HG03520 (cell line): ENCODE measurements around the gene SDHB.
A peak's percentile ranks its signal among the peaks of the same experiment; 100 is the strongest.

Source experiments
- ATAC-seq: cut with Tn5 transposase; IDR thresholded peaks from one replicate; pipeline ENCODE4 v1.9.1; 2021; ENCODE audit warnings: mild to moderate bottlenecking, moderate library complexity; ENCODE audit not compliant: unreplicated experiment

Gene SDHB

DNA sequence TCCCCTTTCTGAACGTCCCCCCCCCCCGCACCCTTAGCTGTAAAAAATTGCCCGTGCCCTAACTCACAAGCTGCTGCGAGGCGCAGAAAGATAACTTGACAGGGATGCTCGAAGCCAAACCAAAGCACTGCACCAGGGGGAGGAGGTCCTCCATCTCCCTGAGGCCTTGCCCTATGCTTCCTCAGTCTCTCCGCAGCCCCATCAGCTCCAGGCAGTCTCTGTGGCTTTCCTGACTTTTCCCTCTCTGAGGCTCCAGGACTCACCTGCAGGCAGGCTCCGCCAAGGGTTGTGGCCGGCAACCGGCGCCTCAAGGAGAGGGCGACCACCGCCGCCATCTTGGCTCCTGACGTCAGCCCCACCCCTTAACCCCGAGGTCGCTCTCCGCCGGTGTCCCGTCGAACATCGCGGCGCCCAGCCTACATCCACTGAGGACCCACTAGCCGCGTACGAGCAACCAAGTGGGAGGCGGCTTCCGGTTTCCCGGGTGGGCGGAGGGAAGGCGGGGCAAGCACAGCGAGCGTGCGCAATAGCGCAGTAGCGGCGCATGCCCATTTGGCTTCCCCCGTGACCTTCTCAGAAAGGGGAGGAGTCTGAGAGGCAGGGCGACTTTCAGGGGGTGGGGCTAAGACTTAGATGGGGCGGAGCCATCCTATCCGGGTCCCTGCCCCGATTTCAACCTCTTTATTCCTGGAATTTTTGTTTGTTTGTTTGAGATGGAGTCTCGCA lies at the start of gene SDHB:
TSS of gene SDHB (minus strand) at position 348 of the 726 bp plus-strand sequence. CDS start at position 335, 13 bp downstream.
- peak; percentile 94 for ATAC-seq

DNA sequence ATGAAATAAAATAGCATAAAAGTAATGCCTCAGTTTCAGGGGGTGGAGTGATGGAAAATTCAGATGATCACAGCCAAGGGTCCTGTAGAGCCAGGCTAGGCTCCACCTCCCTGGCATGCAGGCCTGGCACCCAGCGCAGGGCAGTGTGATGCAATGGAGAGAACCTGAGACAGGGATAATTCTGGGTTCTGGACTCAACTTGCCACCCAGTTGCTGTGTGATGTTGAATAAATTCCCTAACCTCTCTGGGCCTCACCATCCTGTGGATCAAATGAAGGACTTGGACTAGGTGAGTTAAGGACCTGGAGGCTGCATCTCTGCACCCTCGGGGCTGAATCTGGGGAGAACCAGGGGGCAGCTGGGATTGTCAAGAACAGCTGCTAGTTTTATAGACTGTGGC lies 48.4 kb upstream of the SDHB start:
- no peak for ATAC-seq

DNA sequence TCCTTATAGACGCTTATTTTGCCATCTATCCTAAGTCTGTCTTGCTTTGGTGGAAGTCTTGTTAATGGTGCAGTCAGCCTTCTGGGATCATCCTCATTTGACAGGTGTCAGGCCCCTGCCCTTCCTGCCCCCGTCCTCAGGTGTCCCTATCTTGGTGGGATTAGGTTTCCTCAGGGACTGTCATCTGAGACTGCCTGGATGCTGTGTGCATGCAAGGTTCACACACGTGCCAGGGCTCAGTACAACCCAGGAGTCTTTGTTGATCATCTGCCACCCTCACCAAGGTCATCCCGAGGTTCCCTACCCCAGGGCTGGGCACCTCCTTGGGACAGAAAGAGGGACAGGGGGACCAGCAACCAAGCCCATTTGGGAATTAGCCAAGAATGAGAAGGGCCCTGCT lies 47.4 kb upstream of the SDHB start:
- no peak for ATAC-seq

DNA sequence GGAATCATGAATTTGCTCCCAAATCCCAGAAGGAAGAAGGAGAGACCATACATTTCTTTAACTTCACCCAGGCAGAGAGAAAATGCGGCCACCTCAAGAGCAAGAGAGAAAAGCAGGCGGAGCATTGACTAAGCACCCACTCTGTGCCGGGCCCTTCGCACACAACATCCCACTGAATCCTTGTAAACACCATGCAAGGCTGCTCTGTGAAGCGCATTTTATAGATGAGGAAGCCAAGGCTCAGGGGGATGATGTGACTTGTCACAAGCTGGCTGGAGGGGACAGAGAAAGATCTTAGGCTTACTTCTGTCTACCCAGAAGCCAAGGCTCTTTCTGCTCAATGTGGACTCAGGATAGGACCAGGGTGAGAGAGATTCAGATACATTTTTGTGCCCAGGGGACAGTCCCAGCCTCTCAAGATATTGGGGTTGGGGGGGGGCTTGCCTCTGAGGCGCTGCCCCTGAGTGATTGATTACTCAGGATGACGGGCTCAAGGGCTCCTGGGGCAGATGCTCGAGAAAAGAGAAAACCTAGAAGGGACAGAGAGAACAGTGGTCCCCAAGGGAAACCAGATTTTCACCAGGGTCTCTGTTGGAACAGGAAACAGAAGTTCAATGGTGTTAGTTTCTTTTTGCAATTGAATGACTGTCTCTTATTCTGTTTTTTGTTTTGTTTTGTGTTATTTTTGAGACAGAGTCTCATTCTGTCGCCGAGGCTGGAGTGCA lies 45.9 kb upstream of the SDHB start:
- ATAC-seq: no peak

DNA sequence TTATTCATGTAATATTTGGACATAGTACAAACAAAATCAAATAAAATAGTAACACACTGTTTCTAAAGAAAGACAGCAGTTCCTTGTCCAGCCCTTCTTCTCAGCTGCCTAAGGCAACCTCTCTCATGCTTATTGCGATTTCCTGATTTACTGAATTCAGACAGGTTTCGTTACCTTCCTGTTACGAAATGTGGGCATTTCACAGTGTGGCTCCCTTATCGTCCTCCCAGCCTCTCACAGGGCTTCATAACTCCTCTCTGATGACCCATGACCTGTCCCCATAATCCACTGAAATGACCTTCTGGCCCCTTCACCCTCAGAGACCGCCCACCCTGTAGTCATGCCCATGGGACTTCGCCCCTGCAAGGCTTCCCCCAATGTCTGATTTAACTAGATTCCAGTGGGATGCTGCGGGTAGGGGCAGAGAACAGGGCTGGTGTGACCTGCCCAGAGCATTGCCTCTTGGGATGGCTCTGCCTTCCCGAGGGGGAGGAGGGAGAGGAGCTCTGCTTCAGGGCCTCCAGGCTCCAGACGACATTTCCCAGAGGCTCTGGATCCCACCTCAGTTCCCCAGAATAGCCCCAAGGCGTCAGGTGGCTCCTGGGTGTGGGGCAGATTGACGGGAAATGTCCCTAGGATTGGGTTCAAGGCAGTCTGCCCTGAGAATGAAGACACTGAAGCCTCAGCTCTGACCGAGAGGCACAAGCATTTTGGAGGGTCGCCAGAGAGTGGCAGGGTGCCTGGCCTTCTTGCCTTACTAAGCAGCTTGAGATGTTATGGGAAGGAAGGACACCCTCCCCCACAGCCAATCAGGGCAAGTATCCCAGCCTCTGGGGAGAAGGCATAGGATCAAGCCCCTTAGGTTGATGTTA lies 44.9 kb upstream of the SDHB start:
- ATAC-seq: no peak

DNA sequence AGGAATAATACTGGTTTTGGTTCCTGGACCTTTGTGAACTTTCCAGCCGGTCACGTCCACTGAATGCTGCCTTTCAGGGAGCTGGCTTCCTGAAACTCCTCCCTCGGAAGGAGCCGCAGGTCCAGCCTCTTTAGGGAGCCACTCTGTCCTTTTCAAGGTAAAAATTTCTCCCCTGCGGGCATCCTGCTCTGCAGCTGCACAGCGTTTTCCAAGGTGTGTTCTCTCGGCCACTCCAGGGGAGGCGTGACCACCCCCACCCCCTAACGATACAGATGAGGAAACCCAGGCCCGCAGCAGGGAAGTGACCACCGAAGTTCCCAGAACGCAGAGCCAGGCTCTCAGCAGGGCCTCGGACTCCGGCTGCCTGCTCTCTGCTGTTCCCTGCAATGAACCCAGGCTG lies 44.0 kb upstream of the SDHB start:
- no peak for ATAC-seq

DNA sequence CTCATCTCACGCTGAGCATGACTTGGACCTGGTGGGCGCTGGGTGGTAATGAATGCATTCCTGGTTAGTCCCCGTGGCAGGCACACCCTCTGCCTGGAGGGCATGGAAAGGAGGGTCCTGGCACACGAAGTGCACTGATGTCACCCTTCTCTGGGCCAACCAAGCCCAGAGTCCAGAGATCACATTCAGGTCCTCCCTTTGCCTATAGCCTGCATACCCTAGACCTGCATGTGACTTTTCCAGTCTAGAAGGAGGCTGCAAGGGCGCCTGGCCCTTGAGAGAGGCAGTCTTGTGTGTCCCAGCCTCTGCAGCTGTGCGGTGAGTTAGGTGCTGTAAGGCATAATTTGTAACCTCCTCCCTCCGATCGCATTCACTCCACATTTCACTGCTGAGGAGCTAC lies 43.3 kb upstream of the SDHB start:
- no peak for ATAC-seq

DNA sequence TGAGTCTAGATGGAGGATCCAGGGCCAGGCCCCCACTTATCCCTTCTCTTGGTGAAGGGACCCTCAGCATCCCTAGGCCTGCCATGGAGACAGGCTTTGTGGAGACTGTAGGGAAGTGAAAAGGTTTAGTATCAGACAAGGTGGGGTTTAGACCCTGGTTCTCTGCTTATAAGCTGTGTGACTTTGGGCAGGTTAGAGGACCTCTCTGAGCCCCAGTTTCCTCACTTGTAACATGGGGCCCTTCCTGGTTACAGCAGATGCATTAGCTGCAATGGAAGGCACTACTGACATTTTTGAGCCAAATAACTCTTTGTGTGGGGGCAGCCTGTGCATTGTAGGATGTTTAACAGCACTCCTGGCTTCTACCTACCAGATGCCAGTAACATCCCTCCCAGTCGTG lies 42.8 kb upstream of the SDHB start:
- ATAC-seq: no peak

DNA sequence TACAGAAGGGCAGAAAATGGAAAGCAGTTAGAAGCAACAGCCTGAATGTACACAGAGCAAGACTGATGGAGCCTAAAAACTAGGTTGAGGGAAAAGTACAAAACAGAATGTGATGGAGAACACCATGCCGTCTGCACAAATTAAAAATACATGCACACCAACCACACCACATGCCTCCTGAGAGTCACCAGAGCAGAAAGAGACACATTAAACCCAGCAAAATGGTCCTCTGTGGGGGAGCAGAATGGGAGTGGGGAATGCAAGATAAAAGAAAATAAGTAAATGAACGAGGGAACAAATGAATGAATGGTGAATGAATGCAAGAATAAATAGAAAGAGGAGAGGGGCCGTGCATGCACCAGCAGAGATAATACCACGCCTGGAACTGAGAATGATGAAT lies 41.3 kb upstream of the SDHB start:
- no peak for ATAC-seq

DNA sequence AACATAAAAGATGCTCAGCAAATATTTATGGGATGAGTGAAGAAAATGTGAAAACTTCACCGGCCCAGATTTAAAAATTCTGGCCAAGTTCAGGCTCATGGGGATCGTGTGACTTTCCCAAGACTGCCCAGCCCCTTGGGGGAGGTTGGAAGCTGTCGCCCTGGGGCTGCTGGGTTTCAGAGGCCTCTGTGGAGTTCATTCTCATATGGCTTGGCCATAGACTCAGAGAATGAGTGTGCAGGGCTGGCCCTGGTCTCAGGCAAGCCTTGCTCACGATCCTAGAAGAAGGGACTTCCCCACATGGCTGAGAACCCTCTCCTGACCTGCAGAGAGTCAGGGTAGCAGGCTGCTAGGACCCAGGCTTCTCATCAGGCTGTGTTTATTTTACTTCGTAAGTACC lies 40.8 kb upstream of the SDHB start:
- ATAC-seq: peak; percentile 80

DNA sequence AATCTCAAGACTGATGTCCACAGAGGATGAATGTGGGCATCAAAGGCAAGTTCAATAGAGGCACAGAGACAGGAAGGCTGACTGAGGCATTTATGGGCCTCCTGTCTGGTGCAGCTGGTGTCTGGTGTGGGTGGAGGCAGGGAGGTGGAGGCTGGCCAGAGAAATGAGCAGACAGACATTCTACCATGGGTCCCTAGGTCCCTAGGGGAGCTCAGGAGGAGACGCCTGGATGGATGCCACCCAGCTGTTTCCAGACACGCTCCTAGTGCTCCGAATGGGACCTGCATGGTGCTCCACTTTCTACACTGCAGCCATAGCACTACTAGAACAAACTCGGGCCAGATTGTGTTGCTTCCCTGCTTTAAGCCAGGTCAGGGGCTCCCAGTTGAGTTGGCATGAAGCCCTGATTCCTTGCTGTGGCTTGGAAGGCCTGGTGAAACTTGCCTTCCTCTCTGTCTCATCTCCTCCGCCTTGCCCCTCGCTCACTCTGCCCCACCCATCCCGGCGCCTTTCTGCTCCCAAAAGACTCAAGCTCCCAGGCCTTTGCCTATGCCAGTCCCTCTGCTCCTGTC lies 40.1 kb upstream of the SDHB start:
- ATAC-seq: no peak

DNA sequence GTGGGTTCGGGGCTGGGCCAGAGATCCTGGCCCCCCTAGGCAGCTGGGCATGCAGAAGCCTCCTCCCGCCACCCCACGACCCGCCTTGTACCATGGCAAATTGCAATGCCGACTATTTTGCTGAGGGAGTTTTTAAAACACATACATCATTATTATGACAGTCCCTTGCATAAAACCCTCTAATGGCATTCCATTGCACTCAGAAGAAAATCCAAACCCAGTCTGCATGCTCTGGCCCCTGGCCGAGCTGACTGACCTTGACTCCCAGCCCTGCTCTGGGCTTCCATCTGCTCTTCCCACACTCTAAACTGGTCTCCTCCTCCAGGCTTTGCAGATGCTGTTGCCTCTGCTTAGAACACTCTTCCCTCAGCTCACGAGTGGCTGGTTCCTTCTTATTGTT lies 37.4 kb upstream of the SDHB start:
- ATAC-seq: no peak

DNA sequence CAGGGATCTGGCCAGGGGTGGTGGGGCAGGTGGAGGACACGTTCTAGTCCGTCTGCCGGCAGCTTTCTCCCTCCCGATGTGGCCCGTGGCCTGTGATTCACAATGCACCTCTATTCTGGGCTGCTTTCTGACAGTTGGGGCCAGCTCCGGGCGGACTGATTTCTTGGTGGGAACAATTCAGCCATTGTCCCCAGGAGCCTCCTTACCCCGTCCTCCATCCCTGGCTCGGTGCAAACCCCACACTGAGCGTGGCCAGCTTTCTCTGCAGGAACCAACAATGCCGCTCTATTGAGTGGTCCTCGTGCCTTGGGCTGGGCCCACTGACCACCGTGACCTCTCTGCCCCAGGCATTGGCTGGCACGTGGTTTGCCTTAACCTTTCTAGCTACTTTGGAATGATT lies 35.7 kb upstream of the SDHB start:
- ATAC-seq: no peak

DNA sequence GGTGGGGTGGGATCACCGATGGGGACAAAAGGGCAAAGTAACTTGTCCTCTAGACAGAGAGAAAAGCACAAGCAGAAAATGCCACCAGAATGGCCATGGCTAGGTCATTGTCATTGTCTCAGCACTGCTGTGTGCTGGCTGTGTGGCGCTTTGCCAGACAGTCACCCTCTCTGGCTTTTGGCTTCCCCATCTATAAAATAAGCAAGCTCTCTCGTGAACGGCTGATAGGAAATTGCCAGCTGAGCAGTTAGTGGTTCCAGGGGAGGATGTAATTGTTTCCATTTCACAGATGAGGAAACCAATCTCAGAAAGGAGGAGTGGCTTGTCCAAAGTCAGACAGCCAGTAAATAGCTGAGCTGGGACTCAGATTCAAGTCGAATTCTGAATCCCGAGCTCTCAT lies 32.9 kb upstream of the SDHB start:
- no peak for ATAC-seq

DNA sequence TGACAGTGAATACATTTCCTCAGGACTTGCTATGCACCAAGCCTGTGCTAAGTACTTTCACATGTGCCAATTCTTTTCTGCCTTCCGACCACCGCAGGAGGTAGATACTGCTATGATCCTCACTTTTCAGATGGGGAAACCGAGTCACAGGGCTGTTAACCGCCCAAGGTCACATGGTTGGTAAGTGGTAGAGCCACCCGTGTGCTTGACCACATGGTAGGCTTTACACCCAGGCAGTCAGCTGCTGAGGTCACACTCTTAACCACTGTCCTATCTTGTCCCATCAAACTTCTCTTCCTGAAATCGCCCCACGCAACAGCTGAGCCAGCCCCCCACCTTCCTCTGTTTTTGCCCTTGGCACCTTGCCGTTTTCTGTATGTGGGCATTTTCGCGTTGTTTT lies 31.0 kb upstream of the SDHB start:
- no peak for ATAC-seq

DNA sequence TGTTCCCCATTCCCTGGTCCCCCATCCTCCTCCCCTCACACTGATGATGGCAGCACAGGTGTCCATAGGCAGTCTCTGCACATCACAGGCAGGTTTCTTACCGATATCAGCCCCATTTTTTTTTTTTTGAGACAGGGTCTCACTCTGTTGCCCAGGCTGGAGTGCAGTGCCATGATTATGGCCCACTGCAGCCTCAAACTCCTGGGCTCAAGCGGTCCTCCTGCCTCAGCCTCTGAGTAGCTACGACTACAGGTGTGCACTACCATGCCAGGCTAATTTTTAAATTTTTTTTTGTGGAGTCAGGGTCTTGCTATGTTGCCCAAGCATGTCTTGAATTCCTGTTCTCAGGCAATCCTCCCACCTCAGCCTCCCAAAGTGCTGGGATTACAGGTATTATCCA lies 28.9 kb upstream of the SDHB start:
- ATAC-seq: no peak

DNA sequence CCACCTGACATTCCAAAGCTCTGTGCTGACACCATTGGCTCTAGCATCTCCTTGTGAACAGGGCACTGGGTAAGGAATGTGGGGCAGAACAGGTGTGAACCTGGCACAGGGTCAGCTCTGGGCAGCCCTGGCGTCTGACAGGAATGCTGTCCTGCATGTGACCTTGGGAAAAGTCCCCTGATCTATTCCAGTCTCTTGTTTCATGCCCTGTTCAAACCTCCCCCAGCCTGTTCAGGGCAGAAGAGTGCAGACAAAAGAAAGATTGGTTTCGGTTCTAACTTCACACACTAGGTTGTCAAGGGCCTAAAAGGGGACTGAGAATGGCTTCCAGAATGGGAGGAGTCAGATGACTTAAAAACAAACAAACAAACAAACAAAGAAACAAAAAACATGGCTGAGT lies 27.6 kb upstream of the SDHB start:
- ATAC-seq: no peak

DNA sequence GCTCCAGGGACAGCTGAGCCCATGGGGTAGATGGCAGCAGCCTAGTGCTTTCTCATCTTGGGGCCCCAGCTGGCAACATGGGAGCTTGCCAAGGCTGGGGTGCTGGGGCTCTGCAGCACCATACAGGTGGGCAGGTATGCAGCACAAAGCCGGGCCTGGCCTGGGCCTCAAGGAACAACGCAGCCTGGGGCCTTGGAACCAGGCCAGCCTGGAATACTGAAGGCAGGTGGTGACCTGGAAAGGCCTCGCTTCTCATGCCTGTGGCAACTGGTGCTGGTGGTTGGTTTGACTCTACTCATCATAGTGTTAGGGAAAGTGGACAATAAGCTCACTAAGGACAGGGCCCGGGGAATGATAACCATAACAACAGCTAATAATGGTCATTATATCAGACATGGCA lies 27.0 kb upstream of the SDHB start:
- no peak for ATAC-seq

DNA sequence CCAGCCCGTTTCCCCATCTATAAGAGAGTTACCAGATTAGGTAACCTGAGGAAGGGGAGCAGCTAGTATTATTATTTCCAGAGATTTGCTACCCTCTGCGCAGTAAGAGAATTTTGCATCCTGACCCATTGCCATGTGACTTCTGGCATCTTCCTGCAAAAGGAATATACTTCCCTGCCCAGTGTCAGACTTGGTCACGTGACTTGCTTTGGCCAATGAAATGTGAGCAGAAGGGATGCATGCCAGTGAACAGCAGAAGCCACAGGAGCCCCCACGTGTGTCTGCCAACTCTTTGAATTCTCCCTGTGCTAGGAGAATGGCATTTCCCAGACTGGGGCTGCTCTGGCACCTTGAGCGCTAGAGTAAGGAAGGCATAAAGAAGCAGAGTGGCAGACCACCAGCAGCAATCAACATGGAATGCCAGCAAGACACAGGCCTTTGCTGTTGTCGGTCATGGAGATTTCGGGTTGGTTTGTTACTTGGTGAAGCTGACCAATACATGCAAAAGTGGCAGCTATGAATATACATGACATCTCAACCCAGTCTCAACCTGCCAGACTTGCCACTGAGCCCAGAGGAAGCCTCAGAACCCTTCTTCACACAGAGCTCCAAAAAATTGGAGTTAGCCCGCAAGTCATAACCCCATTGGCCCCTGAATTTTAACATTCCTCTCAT lies 26.4 kb upstream of the SDHB start:
- ATAC-seq: no peak

DNA sequence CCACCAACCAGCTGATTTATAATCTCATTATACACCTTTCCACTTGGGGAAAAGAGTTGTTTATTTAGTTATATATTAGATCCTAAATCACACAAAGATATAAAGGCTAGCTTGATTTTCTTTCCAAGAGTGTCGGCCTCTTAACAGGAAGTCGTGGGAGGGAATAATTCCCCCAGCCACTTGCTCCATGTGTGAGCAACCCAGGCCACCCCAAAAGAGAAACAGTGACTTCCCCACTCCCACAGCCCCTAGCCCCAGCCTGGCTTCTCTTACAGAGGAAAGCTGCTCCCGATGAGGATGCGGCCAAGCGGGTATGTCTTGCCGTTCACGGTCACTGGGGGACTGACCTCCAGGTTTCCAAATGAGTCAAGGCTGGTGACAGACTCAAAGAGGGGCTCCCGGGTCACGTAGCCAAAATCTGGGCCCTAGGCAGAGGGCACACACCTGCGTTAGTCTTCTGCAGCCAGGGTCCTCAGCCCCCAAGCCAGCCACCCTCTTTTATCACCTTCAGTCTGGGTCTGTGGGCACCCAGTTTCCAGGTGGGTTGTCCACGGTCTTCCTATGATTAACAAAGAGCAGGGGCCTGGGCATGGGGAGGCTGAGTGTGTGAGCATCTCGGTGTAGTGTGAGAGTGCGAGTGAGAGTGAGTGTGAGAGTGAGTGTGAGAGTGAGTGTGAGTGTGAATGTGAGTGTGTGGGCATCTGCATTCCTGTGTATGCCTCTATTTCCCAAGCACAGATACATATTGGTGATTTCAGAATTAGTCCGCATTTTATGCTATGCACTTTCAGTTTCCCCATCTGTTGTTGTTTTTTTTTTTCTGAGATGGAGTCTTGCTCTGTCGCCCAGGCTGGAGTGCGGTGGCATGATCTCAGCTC lies 25.4 kb upstream of the SDHB start:
- ATAC-seq: no peak
